ENCODE data around the gene CLEC4M.

Gene CLEC4M, protein sequence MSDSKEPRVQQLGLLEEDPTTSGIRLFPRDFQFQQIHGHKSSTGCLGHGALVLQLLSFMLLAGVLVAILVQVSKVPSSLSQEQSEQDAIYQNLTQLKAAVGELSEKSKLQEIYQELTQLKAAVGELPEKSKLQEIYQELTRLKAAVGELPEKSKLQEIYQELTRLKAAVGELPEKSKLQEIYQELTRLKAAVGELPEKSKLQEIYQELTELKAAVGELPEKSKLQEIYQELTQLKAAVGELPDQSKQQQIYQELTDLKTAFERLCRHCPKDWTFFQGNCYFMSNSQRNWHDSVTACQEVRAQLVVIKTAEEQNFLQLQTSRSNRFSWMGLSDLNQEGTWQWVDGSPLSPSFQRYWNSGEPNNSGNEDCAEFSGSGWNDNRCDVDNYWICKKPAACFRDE

DNA sequence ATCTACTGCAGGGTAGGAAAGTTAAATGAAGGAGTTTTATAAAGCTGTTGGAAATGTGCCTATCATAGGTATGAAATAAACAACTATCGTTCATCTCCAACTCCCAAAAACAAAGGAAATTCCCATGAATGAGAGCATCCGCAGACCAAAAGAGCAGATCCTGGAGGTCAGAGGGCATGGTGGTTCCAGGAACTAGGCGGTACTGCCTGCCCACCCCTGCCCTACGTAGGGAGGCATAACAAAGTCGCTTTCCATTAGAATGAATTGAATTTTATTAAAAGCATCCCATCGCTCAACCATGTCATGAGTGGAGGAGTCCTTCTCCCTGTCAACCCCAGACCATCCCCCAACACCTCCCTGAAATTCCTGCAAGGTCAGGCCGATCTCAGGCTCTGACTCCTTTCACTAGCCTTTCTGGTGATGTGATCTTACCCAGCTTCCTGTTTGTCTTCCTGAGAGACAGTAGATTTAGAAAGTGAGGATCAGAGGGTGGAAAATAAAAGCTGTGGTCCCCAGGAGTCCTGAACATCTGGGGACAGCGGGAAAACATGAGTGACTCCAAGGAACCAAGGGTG lies at the start of gene CLEC4M:
Gene CLEC4M, plus strand, starts transcription at position 525 of the 575 bp plus-strand sequence. Its CDS starts 24 bp downstream, at position 549.
- DNase-seq (ENCODE audit: low spot score): no peak

DNA sequence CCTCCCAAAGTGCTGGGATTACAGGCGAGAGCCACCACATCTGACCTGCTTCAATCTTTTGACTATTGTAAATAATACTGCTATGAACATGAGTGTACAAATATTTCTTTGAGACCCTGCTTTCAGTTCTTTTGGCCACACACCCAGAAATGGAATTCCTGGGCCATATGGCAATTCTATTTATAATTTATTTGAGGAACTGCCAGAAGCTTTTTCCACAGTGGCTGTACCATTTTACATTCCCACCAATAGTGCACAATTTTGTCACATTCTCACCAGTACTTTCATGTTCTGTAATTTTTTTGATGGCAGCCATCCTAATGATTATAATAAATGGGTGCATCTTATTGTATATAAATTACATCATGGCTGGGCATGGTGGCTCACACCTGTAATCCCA lies 47.4 kb upstream of the CLEC4M start:
- DNase-seq (ENCODE audit: low spot score): no peak

DNA sequence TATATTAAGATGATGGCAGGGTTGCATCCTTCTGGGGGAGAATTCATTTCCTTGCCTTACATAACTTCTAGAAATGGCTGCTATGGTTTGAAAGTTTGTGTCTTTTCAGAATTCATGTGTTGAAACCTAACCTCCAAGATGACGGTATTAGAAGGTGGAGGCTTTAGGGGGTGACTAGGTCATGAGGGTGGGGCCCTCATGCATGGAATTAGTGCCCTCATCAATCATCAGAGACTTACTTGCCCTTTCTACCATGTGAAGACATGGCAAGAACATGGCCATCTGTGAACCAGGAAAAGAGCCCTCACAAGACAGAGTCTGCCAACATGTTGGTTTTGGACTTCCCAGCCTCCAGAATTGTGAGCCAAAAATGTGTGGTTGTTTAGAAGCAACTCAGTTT lies 46.3 kb upstream of the CLEC4M start:
- DNase-seq (ENCODE audit: low spot score): no peak

DNA sequence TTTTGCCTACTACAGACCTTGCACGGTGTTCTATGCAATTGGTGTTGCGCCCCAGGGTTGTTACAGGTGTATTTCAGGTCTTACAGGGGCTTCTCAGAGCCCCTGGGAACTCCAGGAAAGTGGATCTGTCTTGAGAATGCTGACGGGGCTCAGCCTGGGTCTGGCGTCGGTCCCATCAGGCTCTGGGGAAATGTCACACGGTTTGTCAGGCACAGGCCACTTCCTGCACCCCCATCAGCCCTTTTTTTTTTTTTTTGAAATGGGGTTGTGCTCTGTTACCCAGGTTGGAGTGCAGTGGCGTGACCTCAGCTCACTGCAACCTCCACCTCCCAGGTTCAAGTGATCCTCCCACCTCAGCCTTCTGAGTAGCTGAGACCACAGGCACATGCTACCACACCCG lies 44.4 kb upstream of the CLEC4M start:
- DNase-seq (ENCODE audit: low spot score): no peak

DNA sequence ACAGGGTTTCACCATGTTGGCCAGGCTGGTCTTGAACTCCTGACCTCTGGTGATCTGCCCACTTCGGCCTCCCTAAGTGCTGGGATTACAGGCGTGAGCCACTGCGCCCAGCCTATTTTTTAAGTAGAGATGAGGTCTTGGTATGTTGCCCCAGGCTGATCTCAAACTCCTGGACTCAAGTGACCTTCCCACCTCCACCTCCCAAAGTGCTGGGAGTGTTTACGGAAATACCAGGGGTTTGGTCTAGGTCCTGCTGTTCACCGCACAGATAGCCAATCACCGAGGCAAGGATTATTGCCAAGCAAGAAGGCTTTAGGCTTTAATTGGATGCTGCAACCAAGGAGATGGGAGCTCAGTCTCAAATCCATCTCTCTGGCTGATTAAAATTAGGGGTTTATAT lies 42.7 kb upstream of the CLEC4M start:
- DNase-seq (ENCODE audit: low spot score): no peak

DNA sequence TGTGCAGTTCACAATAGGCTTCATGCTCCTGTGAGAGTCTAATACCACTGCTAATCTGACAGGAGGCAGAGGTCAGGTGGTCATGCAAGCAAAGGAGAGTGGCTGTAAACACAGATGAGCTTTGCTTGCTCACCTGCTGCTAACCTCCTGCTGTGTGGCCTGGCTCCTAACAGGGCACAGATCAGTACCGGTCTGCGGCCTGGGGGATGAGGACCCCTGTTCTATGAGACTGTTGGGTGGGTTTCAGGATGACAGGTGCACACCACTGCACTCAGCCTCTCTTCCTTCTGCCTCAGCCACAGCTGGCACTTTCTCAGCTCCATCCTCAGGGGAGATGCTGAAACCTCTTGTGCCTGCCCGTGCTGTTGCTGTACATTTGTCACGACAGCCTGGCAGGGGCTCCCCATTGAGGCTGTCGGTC lies 40.8 kb upstream of the CLEC4M start:
- no peak for DNase-seq (ENCODE audit: low spot score)

DNA sequence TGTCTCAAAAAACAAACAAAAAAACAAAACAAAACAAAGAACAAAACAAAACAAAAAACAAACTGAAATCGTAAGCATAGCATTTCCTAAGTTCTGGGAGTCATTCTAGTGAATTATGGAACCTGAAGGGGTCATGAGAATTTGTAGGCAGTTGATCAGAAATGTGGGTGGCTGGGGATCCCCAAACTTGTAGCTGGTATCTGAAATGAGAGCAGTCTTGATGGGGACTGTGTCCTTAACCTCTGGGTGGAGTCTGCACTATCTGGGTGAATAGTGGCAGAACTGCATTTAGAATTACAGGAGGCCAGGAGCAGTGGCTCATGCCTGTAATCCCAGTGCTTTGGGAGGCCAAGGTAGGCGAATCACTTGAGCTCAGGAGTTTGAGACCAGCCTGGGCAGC lies 37.3 kb upstream of the CLEC4M start:
- DNase-seq (ENCODE audit: low spot score): no peak

DNA sequence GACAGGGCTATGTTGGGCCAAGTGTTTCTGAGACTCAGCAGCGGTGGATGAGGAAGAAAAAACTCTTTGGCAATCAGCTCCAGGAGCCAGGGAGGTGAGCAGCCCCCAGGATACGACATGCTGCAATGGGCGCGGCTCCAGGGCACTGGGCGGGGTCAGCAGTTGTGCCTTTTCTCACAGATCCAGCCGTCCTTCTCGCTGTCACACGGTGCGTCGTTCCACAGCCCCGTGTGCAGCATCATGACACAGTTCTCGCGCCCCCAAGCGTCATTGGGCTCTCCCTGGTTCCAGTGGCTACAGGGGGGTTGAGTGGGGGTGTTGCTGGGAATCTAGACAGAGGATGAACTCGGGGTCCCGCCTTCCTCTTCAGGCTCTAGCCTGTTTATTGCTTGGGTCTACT lies 33.8 kb upstream of the CLEC4M start:
- DNase-seq (ENCODE audit: low spot score): no peak

DNA sequence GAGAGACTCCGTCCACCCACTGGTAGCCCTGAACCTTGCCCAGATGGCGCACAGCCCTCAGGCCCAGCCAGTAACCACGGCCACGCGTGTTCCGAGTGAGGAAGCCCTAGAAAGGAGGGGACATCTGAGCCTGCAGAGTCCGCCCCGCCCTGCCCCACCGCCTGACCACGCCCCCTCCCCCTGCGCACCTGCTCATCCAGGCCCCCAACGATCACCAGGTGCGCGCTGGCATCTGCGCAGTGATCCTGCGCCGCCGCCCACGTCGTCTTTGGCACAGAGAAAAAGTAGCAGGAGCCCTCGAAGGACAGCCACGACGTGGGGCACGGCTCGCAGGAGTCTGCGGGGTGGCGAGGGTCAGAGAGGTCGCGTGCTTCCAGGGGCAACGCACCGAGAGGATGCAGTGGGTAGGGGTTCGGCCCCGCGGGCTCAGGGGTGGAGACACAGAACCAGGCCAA lies 33.2 kb upstream of the CLEC4M start:
- no peak for DNase-seq (ENCODE audit: low spot score)

DNA sequence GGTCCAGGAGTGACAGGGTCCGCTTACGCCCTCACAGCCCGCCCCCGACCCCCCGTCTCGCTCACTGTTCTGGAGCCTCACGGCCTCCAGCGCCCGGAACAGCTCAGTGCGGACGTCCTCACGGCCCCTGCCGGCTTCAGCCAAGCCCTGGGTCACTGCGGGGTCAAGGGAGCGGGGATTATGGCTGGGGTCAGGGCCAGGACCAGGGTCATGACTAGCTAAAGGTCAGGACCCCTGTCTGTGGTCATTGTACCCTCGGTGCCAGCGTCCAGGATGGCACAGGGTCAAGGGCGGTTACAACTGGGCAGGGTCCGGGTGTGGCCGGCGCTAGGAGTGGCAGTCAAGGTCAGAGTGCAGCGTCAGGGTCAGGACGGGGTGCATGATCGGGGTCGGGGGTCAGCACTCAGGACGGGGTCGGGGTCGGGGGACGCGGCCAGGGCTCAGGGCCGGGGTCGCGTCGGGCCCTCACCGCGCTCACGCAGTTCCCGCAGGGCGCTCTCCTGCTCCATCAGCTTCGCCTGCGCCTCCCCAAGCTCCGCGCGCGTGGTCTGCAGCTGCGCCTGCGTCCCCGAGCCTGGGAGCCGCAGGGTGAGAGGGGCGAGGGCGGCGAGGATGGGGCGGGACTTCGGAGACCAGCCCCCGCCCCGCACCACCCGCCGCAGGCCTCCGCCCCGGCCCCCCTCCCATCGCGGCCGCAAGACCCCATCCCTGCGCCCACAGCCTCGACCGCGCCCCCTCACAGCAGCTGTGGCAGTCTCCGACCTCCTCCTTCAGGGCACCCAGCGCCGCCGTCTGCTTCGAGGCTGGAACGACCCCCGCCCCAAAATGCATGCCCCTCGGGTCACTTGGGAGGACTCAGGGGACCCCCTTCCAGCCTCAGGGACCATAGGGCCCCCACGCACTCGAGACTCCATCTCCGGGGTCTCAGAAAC lies 32.5 kb upstream of the CLEC4M start:
- no peak for DNase-seq (ENCODE audit: low spot score)

DNA sequence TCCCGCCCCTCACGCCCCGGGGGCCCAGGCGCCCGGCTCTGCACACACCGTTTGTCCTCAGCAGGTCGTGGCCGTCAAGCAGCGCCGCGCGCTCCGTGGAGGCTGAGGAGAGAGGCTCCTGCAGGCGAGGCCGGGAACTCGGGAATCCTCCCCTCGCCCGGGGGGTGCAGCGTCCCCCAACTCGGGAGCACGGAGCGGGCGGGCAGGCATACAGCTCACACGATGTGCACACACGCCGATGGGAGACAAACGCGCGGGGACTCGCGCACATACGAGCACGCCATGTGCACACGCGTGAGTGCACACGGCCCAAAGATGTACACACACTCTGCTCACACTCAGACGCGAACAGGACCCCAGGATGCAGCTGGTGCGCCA lies 31.8 kb upstream of the CLEC4M start:
- DNase-seq (ENCODE audit: low spot score): no peak

DNA sequence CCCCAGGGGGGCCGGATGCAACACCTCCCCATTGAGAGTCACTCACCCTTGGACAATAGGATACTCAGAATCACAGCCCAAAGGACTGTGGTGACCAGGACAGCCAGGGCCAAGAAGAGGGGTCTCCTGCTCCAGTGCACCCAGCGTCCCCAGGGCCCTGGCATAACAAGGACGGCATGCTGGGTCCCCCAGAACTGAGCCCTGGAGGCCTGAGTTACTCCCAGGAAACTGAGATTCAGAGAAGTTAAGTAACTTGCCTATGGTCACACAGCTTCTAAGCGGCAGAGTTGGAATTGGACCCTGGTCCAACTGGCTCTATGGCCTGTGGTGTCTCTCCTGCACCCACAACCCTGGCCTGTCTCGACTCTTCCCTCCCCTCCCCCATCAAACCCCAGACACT lies 31.4 kb upstream of the CLEC4M start:
- no peak for DNase-seq (ENCODE audit: low spot score)

DNA sequence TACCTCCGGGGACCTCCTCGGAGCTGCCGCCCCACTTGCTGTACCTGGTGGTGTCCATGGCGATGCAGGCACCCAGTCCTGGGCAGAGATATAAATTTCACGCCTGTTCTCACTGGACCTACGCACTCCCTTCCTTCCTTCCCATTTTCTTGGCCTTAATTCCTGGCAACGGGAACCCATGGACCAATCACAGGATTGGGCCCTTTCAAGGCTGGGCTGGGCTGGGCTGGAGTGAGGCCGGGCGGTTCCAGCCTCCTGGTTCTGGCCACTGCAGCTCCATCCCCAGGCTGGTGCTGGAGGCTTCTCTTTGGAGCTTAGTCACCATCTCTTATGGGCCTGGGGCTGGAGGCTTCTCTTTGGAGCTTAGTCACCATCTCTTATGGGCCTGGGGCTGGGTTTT lies 31.0 kb upstream of the CLEC4M start, which contains the start of gene CLEC4G:
Gene CLEC4G, minus strand, starts transcription at position 66 of the 400 bp plus-strand sequence. Its CDS starts 8 bp downstream, at position 58.
- no peak for DNase-seq (ENCODE audit: low spot score)

DNA sequence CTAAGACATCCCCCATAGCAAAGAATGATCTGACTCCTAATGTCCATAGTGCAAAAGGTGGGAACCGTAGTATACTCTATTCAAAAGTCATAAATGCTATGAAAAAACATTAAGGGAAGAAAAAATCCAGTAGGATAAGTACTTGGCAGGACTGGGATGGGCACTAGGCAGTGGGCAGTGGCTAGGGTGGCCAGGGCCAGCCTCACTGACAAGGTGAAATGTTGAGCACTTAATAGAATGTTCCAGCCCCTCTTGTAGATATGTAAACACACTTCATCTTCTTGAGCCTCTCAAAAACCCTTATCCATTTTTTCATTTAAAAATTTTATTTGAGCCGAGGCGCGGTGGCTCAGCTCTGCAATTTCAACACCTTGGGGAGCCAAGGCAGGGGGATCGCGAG lies 29.7 kb upstream of the CLEC4M start:
- no peak for DNase-seq (ENCODE audit: low spot score)

DNA sequence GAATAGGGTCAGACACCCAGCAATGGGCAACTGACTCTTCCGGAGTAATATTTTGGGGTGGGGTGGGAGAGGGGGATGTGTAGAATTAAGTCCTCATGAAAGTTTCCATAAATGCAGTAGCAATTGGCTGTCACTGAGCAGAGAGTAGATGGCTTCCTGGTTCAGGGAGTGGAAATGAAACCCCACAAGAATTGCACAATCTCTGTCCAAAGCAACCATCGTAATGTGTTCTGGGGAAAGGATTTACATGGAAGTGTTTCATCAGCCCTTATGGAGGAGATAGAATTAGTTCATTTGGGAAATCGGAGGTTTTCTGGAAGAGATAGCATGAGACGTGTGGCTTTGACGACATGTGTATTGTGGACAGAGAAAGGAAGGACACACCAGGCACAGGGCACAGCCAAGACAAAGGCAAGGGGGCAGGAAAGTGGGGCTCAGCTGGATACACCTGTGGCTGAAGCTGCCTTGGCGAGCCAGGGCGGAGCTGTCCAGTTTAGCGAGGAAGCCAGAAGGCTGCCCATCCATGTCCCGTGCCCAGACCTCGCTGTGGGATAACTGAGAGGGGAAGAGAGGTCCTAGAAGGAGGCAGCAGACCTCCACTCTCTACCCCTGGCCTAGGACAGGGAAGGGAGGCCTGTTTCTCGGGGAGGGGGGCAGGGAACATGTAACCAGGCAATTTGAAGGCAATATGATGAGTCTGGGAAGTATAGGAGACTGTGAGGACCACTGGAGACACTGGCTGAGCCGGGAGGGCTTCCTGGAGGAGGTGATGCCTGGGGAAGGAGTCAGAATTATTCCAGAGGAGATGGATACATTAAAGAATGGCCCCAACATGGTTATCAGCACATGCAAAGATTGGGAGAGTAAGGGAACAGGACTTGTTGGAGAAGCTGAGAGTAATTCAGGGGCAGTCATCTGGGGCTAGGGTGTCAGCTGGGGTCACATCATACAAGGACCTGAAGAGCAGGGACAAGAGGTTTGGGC lies 28.5 kb upstream of the CLEC4M start:
- no peak for DNase-seq (ENCODE audit: low spot score)

DNA sequence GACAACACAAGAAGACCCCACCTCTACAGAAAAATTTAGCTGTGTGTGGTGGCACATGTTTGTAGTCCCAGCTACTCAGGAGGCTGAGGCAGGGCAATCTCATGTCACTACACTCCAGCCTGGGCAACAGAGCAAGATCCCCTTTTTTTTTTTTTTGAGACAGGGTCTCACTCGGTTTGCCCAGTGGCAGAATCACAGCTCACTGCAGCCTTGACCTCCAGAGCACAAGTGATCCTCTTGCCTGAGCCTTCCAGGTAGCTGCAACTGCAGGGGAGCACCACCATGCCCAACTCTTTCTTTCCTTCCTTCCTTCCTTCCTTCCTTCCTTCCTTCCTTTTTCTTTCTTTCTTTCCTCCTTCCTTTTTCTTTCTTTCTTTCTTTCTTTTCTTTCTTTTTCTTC lies 26.9 kb upstream of the CLEC4M start:
- DNase-seq (ENCODE audit: low spot score): no peak

DNA sequence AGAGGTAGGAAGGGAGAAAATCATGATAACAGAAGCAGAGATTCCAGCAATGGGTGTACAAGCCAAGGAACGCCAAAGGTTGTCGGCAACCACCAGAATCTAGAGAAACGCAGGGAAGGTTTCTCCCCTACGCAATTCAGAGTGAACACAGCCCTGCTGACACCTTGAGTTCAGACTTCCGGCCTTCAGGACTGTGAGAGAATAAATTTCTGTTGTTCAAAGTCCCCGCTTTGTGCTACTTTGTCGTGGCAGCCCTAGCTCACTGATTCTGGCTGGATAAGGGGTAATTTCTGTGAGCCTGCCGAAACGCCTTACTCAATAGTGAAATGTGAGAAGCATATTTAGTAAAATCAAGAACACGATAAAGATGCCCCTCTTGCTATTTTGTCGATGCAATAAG lies 25.8 kb upstream of the CLEC4M start:
- DNase-seq (ENCODE audit: low spot score): no peak

DNA sequence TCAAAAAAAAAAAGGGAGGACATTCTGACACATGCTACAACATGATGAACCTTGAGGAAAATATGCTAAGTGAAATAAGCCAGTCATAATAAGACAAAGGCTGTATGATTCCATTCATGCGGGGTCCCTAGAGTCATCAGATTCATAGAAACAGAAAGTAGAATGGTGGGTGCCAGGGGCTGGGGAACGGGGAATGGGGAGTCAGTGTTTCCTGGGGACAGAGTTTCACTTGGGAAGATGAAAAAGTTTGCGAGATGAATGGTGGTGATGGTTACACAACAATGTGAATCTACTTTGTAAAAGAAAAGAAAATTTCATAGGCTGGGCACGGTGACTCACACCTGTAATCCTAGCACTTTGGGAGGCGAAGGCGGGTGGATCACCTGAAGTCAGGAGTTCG lies 25.0 kb upstream of the CLEC4M start:
- DNase-seq (ENCODE audit: low spot score): no peak

DNA sequence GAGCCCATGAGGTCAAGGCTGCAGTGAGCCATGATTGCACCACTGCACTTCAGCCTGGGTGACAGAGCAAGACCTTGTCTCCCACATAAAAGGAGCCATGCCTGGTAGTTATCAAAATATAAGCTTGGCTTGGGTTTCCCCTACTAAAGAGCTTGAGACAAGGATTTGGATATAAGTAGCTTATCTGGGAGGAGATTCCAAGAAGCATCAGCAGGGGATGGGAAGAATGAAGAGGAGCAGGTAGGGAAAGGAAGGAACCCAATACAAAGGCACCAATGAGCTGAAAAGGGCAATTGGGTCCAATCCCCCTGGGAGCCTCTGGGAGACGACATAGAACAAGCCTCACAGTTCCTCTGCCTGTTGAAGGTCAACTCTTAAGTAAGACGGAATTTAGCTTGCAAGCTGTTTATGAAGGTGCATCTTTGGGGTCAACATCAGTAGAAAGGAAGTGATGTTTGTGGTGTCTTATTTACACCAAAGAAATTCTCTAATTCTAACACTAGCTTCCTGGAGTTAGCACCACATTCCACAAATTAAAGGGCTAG lies 23.8 kb upstream of the CLEC4M start:
- no peak for DNase-seq (ENCODE audit: low spot score)

DNA sequence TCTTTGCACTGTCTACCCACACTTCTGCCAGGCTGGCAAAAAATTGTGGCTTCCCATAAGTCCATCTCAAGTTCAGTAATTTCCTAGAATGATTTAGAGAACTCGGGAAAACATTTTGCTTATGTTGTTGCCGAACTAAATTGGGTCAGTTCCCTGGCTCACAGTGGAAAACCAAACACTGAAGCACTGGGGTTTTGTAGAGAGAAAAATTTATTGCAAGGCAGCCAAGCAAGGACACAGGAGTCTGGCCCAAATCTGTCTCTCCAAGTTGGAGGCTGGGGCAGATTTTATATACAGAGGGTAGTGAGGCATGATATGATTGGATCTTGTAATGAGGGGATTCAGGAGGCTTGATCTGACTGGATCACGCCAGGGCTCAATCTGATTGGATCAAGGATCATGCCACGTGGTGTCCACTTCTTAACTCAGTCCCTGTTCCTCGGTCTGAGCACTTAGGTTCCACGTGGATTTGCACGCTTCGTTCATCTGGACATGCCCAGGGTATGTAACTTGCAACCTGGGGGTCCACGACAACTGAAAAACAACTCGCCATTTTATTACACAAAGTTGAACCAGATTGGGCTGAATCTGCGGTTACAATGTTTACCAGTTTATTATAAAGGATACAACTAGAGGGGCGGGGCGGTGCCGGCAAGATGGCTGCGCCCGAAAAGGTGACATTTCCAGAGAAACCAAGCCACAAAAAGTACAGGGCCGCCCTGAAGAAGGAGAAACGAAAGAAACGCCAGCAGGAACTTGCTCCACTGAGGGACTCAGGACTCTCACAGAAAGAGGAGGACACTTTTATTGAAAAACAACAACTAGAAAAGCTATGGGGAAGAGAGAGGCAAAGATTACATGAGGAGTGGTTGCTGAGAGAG lies 23.0 kb upstream of the CLEC4M start:
- DNase-seq (ENCODE audit: low spot score): no peak
